SHP77 treated with DMSO at 0.1 percent for 48 hours (cell line): ENCODE data around the gene RNF169.
"Not testable (repeated sequence)": the region's sequence is repeated elsewhere in the genome, so short reads cannot be mapped to it uniquely, and the experiment has no call there.

ENCODE experiments used
- DNase-seq: peaks from one replicate; lab custom pipeline; 2025; lab: John Stamatoyannopoulos, UW

RNF169 gene

DNA sequence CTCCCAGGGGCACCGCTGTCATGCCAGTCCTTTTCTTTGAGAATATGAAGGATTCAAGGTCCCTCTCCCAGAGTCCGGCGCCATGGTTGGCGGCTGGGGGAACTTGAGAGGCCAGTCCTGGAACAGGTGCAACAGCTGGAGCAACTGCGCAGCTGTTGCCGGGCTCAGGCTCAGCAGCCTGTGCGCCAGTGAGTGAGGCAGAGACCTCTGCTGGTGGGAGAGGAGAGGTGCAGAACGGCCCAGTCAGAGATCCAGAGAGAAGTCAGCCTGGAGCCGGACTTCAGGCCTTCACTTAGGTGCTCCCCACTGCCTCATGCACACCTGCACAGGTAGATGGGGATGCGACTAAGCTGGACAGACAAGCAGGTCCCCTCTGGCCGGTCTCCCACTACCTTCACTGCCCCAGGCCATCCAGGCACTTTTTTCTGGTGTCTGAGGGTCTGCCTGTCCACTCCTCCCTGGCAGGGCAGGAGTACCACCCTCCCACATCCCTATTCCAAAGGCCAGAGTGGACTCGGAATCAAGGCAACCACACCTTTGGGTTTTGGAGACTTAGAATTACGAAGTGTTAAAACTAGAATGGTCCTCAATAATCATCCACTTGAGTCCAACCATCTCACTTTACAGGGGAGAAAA is 22.0 kb upstream of the RNF169 start:
- DNase-seq = peak; percentile 55

DNA sequence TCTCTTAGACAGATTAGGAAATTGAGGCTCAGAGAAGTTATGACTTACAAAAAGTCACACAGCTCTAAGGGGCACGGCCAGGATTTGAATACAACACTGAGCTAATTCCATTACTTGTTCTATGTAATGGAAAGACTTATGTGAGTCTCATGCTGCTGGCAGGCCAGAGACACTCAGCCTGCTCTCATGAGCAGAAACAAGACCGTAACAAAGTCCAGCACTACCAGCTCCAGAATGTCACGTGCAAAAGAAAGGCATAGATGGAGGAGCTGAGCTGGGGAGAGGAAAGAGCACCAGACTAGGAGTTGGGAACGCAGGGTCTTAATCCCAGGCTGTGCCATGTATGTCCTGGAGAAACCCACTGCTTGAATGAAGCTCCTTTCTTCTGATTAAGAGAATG is 19.3 kb upstream of the RNF169 start:
- DNase-seq = no peak

DNA sequence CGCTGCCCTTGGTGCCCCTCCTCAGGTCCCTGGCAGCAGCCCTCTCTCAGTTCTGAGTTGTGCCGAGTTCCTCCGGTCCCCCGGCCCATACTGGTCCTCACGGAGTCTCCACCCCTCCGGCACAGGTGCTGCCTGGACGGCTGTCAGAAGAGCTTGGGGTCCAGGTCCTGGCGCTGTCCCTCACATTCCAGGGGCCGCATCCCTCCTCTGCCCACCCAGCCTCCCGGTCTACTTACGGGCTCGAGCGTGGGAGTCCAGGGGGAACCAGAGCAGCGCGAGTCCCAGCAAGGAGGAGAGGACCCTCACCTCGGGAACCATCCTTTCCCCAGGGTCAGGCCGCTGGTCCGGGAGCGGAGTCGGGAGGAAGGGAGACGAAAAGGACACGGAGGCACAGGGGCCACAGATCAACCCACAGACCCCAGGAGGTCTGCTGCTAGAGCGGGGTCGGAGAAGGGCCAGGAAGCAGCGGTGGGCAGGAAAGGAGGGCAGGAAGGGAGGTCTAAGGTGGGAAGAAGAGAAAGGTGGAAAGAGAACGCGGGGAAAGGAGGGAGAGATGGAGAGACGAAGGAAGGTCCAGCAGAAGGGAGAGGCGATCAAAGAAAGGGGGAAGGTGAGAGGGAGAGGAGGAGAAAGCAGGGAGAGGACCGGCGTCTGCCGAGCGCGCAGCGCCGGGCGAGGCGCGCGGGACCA is 17.9 kb upstream of the RNF169 start:
- DNase-seq = no peak

DNA sequence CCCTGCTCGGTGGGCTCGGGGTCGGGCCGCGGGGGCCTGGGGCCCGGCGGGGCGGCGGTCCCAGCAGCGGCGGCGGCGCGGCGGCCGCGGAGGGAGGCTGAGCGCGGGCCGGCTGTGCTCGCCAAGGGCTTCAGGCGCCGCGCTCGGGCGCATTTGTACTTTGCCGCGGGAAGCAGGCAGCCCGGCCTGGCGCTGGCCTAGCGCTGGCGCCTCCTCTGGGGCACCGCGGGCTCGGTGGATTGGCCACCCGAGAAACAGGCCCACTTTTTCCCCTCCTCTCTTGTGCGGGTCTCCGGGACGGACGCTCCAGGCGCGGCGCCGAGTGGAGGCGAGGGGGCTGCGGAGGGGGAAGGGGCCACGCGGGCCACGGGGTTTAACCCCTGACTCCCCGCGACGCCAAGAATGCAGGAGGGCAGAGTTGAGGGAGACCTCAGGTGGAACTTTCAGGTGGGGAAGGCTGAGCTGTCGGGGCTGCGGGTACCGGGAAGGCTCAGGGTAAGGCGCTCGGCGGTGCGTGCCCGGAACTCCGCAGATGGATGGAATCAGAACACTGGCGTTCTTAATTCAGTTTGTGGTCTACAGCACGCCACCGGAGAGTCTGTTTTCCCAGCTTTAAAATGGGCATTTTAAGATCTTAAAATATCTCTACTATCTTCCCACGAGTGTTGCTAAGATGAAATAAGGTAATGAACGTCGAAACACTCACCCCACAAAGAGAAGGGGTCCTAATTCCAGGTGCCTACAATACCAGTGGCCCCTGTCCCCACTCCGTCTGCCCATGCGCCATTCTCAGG is 17.2 kb upstream of the RNF169 start, which contains the start of gene CHRDL2:
Gene CHRDL2 (minus strand): TSS at position 126 of the 794 bp plus-strand sequence. CDS start 538 bp downstream, outside the sequence.
- DNase-seq = no peak

DNA sequence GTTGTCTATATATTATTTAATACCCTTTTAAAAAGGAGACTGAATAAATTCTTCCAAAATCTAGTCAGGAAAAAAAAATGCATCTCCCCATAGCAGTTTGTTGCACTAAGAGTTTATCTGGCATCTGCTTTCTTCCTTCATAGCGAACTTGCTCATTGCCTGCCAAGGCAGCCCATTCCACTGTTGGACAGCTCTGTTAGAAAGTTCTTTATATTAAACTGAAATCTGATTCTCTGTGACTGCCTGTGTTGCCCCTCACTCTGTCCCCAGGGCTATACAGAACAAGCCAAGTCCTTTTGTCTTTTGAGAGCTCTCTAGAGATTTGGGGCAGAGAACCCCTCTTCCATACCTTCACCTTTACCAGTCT is 14.1 kb upstream of the RNF169 start:
- no peak for DNase-seq

DNA sequence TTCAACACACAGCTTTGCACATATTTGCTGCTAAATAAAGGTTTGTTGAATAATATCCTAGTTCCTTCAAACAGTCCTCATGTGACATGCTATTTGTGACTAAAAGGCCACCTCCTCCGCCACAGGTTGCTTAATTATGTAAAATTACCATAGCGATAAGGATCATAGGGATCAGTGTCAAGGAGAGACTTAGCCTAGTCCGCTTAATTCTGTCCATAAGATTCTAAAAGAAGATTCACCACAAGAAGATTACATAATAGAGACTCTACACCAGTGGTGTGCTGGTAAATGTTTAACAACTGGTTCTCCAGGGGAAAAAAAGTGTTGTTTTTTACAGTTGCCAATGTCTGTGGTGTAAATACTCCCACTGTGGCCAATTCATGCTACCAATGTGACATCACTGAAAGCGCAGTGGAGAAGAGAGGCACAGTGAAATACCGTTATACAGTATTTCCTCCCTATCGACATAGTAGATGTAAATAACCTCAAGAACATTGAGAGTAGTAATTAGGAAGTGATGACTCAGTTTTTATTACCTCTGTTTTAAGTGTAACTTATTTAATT is 13.2 kb upstream of the RNF169 start:
- DNase-seq = no peak

DNA sequence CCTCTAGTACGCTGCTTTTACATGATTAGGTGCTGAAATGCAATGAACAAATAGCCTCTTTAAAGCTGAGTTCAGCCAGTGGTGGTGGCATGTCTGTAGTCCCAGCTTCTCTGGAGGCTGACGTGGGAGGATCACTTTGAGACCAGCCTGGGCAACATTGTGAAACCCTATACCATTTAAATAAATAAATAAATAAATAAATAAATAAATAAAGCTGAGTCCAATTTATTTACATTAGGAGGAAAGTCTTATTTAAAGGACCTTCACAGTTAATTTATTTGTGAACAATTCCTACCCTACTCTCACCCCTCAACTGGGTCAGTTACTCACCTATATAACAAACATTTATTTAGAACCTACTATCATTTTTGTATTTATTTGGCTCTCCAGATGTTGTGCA is 12.6 kb upstream of the RNF169 start:
- no peak for DNase-seq

DNA sequence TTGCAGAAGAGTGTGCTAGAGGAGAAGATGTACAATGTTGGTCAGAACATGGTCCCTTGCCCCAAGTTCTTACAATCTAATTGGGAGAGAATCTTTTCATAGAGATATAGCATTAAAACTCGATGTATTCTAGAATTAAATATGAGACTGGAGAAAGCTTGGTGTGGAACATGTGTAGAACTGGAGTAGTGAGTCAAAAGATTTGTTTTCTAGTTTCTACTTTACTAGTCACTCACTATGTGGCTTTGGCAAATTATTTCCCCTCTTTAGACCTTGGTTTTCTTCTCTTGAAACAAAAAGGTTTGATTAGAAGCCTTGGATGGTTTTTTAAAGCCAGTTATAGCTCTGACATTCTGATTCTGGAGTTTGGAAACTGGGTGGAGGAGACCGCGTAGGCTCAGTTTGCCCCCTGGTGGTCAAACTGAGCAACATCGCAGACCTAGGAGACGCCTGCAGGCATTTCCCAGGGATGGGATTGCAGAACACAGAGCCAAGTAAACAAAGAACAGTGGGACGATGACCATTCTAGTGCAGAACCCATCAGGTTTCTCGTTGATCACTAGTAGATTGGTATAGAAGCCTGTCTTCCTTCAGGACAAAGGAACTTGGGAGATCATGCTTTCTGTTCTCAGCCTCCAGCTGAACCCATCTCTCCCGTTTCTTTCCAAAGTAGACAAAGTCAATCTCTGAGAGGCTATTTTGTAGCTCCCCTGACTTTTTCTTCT is 8.9 kb upstream of the RNF169 start:
- peak; percentile 51 for DNase-seq

DNA sequence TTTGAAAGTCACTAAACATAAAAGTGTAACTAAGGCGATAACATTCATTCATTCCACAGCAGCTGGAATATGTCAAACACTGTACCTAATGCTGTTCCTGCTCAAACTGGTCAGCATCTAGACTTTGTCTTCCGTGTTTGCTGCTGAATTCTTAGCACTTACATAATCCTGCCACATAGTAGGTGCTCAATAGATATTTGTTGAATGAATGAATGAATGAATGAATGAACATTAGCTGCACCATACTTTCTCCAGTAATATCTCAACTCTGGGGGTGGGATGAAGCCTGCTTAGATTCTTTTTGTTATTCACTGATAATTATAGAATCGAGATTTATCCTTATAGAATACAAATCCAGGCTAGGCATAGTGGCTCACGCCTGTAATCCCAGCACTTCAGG is 6.6 kb upstream of the RNF169 start:
- no peak for DNase-seq

DNA sequence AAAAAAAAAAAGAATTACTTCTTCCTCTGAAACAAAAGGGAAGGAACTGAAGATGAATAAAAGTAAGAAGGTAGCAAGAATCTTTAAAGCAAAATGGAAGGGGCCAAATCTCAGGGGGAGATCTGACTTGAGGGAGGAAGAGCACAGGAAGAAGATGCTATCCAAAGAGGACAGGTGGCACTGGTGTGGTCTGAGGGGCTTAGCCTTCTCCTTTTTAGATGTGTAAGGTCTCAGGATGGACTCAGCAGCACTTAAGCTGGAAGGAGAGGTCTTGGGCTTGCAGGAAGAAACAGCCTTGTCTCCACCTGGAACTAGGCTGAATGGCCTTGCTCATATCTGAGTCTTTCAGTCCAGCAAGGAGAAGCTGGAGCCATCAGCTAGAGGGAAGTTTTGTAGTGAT is 5.0 kb upstream of the RNF169 start:
- no peak for DNase-seq

DNA sequence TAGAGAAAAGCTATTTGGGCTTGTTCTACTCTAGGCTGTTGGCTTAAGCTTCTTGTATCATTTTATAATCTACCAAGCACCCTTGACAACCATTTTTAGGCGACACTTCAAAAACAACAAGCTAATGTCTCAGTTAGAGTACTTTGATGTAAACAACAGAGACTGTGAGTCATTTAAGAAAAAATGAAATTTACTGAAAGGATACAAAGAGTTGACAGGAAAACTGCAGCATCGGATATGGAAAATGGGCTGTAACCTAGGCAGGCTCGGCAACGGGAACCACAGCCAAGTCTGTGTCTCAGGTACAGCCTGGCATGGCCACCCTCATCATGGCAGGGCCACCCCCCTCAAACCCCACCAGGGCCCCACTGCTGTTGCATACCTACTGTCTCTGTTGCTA is 4.4 kb upstream of the RNF169 start:
- DNase-seq = no peak

DNA sequence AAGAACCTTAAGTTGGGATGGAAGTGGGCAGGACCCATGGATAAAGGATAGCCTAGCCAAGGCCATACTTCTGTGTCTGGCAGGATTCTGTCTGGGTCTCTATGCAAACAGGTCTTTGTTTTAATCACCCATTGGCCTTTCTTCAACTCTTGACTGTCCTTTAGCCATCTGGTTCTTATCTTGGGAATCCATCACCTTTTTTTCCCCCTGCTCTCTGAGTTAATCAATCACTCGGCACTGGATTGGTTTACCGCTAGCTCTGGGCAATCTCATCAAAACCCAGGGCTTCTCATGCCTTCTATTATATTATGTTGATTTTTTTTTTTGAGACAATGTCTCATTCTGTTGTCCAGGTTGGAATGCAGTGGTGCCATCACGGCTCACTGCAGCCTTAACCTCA is 1.8 kb upstream of the RNF169 start:
- DNase-seq = no peak

DNA sequence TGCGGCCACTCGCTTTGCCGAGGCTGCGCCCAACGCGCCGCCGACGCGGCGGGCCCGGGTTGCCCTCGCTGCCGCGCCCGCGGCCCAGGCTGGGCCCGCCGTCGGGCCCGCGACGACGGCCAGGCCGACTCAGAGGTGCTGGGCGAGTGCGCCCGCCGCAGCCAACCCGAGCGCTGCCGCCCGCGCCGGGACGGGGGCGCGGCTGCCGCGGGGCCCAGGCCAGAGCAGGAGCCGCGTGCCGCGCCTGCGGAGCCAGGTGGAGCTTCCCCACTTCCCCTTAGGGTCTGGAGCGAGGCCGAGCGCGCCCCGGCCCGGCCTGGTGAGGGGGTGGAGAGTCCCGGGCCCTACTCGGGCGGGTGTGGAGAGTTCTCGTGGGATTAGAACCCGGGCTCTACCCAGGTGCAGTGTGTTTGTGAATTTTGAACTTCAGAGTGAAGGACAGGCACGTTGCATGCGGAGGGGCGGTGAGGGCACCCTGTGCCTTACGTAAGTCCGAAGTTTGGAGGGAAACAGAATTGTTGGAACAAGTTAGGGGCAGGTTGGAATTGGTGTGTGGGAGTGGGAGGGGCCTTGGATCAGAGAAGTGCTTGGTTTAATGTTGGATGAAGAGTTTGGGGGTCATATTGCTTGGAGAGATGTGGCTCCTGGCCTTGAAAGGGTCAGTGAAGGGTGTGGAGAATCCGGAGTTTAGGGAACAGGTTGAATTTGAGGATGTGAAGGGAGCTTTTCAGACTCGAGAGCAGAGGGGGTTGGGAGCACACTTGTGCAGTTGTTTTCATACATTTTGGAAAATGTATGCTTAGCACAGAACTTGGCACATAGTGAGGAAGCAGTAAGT is 697 bp downstream of the RNF169 start:
- DNase-seq = peak; percentile 44

DNA sequence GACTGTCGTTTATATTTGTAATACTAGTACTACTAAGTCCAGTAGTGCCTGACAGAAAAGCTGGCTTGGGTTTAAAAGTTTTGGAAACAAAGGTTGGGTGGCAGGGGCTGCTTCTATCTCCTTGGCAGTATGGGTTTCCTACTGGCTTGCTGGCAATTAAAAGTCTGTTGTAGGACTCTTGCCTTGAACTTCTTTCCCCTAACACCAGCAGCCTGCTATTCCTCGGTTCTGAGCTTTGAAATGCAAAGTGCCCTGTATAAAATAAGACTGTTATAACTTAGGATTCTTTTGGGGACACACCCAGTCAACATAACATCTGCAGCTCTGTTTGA is 1.3 kb downstream of the RNF169 start:
- no peak for DNase-seq

DNA sequence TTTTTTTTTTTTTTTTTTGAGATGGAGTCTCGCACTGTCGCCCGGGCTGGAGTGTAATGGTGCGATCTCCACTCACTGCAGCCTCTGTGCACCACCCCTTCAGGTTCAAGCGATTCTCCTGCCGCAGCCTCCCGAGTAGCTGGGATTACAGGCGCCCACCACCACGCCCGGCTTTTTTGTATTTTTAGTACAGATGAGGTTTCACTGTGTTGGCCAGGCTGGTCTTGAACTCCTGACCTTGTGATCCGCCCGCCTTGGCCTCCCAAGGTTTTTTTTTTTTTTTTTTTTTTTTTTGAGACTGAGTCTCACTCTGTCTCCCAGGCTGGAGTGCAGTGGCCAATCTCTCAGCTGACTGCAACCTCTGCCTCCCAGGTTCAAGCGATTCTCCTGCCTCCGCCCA is 1.9 kb downstream of the RNF169 start:
- not testable (repeated sequence) for DNase-seq

DNA sequence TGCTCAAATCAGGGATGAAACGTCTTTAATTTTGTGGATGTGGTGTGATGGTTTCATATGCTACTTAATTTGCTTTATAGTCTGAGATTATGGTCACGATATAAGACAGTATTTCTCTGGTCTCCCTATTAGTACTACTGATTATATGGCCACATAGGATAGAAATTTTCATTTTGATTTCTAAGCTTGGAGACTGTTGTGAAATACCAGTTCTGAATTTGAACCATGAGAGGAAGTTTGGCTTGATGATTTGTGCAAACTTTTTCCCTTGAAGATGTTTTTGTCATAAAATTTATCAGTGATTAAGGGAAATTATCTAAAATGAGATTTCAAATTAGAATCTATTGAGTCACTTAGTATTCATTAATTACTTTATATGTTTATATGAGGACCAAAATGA is 2.7 kb downstream of the RNF169 start:
- no peak for DNase-seq

DNA sequence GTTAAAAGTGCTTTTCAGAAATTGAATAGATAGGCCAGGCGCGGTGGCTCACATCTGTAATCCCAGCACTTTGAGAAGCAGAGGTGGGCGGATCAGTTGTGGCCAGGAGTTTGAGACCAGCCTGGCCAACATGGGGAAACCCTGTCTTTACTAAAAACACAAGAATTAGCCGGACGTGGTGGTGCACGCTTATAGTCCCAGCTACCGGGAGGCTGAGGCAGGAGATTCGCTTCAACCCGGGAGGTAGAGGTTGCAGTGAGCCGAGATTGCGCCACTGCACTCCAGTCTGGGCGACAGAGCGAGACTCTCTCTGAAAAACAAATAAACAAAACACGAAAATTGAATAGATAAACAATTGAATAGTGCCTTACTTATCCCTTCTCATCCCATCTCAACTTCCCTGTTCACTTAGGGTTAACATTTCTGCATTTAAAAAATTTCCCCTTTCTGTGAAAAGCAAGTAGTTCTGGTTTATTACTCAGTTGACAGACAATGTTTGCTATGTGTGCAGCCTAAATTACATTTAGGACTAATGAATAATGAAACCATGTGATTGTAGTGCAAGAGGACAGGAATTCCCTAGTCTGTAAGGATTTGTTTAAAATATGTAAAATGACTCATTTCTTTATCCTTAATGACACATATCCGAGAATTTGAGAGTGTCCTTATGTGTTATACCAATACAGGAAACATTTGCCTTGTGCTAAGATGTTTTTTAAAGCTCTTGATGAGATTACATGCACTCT is 6.0 kb downstream of the RNF169 start:
- no peak for DNase-seq

DNA sequence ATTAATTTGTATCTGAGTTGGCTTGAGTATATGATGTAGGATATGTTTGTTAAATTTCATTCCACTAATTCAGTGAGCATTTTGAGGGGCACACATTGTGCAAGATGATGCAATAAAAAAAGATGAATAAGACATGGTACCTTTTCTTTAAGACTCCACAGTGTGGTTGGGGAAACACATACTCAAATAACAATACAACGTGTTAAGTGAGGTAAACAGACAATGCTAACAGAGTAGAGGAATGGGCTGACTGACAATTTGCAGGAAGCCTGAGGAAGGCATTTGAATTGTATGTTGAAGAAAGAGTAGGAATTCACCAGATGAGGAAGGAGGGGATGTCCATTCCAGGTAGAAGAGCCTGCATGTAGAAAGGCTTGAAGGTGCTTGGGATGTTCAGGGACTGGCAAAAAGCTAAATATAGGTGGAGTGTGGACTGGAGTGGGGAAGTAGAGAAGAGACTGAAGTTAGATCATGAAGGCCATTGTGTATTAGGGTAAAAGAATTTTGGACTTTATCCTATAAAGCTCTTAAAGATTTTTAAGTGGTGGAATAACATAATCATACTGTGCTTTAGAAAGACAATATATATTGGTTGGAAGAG is 6.8 kb downstream of the RNF169 start:
- DNase-seq = no peak

DNA sequence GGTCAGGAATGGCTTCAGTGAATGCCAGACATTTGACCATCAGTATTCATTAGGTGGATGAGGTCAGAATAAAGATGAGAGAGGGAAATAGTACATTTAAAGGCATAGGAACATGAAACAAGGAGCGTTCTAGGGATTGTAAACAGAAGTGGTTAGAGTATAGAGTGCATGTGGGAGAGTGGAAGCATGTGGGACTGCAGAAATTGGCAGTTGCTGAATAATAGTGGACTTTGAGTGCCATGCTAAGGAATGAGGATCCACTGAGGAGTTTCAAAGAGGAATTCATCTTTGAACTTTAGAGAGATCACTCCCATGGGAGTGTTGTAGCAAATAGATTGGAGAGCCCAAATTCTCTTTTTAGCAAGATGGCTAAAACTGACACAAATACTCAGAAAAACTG is 7.9 kb downstream of the RNF169 start:
- no peak for DNase-seq

DNA sequence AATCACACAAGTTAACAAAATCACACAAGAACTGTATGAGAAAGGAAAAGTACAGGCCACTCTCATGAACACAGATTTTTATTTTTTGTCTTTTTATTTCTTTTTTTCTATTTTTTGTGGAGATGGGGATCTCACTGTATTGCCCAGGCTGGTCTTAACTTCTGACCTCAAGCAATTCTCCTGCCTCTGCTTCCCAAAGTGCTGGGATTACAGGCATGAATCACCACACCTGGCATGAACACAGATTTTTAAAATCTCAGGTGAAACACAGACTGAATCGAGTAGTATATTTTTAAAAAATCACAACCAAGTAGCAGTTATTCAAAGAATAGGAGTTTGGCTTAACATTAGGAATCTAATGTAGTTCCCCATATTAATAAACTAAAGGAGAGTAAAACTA is 18.3 kb downstream of the RNF169 start:
- DNase-seq = no peak
